Erythroblast (primary cell): Measurements from ENCODE around the gene CDK15.

Source experiments
- GATA1 ChIP-seq: IDR thresholded peaks from 2 replicates; pipeline ENCODE4 v1.6.1; 2011; ENCODE audit warnings: low read depth, mild to moderate bottlenecking, control low read depth, low read length, moderate library complexity
- POLR2A ChIP-seq: IDR thresholded peaks from 2 replicates; pipeline ENCODE4 v1.6.1; 2011; ENCODE audit warnings: mild to moderate bottlenecking, low read length

DNA sequence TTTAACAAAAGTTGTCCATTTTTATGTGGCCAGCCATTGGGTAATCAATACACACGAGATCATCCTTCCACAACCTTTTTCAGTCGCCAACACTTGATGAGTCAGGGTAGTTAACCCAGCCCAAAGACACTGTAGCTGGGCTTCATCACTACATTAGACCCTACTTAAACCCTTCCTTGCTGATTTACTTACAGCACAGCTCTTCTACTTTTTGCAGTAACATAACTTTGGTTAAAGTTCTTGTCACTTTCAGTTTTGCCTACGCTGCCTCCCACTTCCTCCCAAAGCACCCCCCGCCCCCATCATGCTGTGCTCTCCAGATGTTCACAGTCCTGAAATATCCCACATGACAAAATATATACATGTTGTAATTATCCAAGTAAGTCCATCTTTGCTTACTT is 103.6 kb downstream of the CDK15 start:
- TF ChIP-seq POLR2A (no peak), GATA1 (no peak)
